Osteoblast (primary cell): ENCODE results near the gene EZH2. TPM values are rescaled to one million over a fixed set of nuclear protein-coding genes. Genes with fewer than 3 reads are reported as not detected.

ENCODE experiments used
- DNase-seq: peaks from one replicate; pipeline ENCODE4 v3.0.0; 2011; ENCODE audit warnings: low spot score, mixed read lengths; ENCODE audit not compliant: insufficient read length; ENCODE audit errors: missing footprints
- H2AFZ ChIP-seq: 2 replicates; pipeline ENCODE4 v1.6.0; 2011; ENCODE audit warnings: mild to moderate bottlenecking, low read length
- H3K27ac ChIP-seq: 2 replicates; pipeline ENCODE4 v1.5.1; 2011; ENCODE audit warnings: mild to moderate bottlenecking, low read depth, low read length, moderate library complexity
- H3K27me3 ChIP-seq: 2 replicates; pipeline ENCODE4 v1.6.0; 2012; ENCODE audit warnings: mild to moderate bottlenecking, control low read depth, inconsistent platforms, low read length, moderate library complexity; ENCODE audit not compliant: insufficient read depth
- H3K36me3 ChIP-seq: 2 replicates; pipeline ENCODE4 v1.5.1; 2011; ENCODE audit warnings: mild to moderate bottlenecking, low read length, control low read depth, moderate library complexity; ENCODE audit not compliant: insufficient read depth
- H3K4me1 ChIP-seq: 2 replicates; pipeline ENCODE4 v1.5.1; 2011; ENCODE audit warnings: mild to moderate bottlenecking, low read length, control low read depth, moderate library complexity; ENCODE audit not compliant: insufficient read depth
- H3K4me2 ChIP-seq: 2 replicates; pipeline ENCODE4 v1.6.0; 2011; ENCODE audit warnings: mild to moderate bottlenecking, low read length; ENCODE audit not compliant: insufficient read depth
- H3K4me3 ChIP-seq: fragments of 200-600 bp; sonication (generic); 3 replicates; pipeline ENCODE4 v1.5.1; 2012; ENCODE audit warnings: mild to moderate bottlenecking, low read length, inconsistent platforms; ENCODE audit not compliant: insufficient read depth
- H3K79me2 ChIP-seq: 2 replicates; pipeline ENCODE4 v1.6.0; 2012; ENCODE audit warnings: mild to moderate bottlenecking, low read length, control low read depth, inconsistent platforms; ENCODE audit not compliant: insufficient read depth
- H3K9me3 ChIP-seq: 2 replicates; pipeline ENCODE4 v1.5.1; 2011; ENCODE audit warnings: low read depth, low read length, control low read depth
- H4K20me1 ChIP-seq: 2 replicates; pipeline ENCODE4 v1.6.0; 2012; ENCODE audit warnings: mild to moderate bottlenecking, low read length, control low read depth; ENCODE audit not compliant: insufficient read depth
- CTCF ChIP-seq: IDR thresholded peaks from 2 replicates; pipeline ENCODE4 v1.5.1; 2011; ENCODE audit warnings: mild to moderate bottlenecking, low read depth, low read length, moderate library complexity; ENCODE audit errors: extremely low read depth
- total RNA-seq: library from RNA; depleted of rRNA; stranded (reverse); fragments of >200 nt; gene quantifications from 2 replicates; pipeline ENCODE4 v1.2.3, GENCODE V29; 2012

EZH2 gene
- total RNA-seq, 1 donor, result 7.6 TPM

- no peak for DNase-seq
- Histone ChIP-seq H3K9me3 (no peaks in the 10 kb centered on the region), H2AFZ (no peak overlapping the region), H3K36me3 (no peaks in the 10 kb centered on the region), H3K27me3 (no peaks in the 10 kb centered on the region), H4K20me1 (peaks cover 2% of the 10 kb centered on the region), H3K27ac (no peak overlapping the region), H3K4me3 (no peak overlapping the region), H3K79me2 (no peaks in the 10 kb centered on the region), H3K4me2 (no peak overlapping the region), H3K4me1 (no peaks in the 10 kb centered on the region)
- no peak for TF ChIP-seq CTCF
These were observed 43.3 kb upstream of the EZH2 start for GRCh38 chr7:148927123-148928045.

- H4K20me1 ChIP-seq, result peaks cover 2% of the 10 kb centered on the region
- no peaks in the 10 kb centered on the region for H3K27me3 ChIP-seq
- no peak overlapping the region for H3K27ac ChIP-seq
- H3K9me3 ChIP-seq, result no peaks in the 10 kb centered on the region
- H3K36me3 ChIP-seq, result no peaks in the 10 kb centered on the region
- H3K4me1 ChIP-seq, result no peaks in the 10 kb centered on the region
- DNase-seq, result no peak
- no peak overlapping the region for H3K4me3 ChIP-seq
- no peak overlapping the region for H2AFZ ChIP-seq
- H3K79me2 ChIP-seq, result no peaks in the 10 kb centered on the region
- no peak for TF ChIP-seq CTCF
- H3K4me2 ChIP-seq, result no peak overlapping the region
These were observed 41.7 kb upstream of the EZH2 start for GRCh38 chr7:148925836-148926235.

DNA sequence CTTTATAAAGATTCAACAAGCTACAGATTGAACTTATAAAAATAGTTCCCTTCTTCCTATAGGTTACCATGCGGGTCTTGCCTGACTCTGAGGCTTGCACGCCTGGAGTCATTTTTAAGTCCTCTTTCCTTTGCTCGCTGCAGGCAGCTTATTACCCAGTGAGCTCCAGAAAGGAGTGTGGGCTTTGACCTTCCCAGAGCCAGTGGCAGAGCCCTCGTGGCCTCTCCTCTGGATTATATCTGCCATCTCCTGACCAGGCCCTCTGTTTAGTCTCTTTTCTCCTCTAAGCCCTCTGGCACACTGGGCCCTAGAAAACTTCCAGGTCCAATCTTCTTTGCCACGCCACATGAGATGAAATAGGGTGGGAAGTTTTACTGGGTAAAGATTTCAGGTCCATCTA lies 39.9 kb upstream of the EZH2 start:
- no peak overlapping the region for H3K4me3 ChIP-seq
- no peak overlapping the region for H3K27ac ChIP-seq
- peaks cover 5% of the 10 kb centered on the region for H3K27me3 ChIP-seq
- DNase-seq, result no peak
- TF ChIP-seq CTCF, result no peak
- H3K4me1 ChIP-seq, result no peaks in the 10 kb centered on the region
- H2AFZ ChIP-seq, result no peak overlapping the region
- no peaks in the 10 kb centered on the region for H3K79me2 ChIP-seq
- no peaks in the 10 kb centered on the region for H3K36me3 ChIP-seq
- no peaks in the 10 kb centered on the region for H4K20me1 ChIP-seq
- no peak overlapping the region for H3K4me2 ChIP-seq
- no peaks in the 10 kb centered on the region for H3K9me3 ChIP-seq

DNA sequence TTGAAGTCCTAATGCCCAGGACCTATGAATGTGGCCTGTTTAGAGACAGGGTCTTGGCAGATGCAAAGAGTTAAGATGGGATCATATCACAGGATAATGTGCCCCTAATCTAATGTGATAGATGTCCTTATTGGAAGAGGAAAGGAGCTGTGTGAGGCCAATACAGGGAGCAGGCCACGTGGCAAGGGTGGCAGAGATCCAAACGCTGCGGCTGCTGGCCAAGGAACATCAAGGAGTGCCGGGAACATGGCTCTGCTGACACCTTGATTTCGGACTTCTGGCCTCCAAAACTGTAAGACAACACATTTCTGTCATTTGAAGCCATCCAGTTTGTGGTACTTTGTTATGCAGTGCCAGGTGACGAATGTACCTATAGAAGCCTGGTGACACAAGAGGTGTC lies 37.7 kb upstream of the EZH2 start:
- Histone ChIP-seq H3K36me3 (no peaks in the 10 kb centered on the region), H3K27me3 (peaks cover 8% of the 10 kb centered on the region), H2AFZ (no peak overlapping the region), H3K27ac (no peak overlapping the region), H4K20me1 (no peaks in the 10 kb centered on the region), H3K4me2 (no peak overlapping the region), H3K9me3 (no peaks in the 10 kb centered on the region), H3K4me1 (peaks cover 2% of the 10 kb centered on the region), H3K79me2 (no peaks in the 10 kb centered on the region), H3K4me3 (no peak overlapping the region)
- no peak for DNase-seq
- TF ChIP-seq CTCF, result no peak
